Measurements from ENCODE around the gene ADGRG3. TPM values are rescaled to one million over a fixed set of nuclear protein-coding genes. Genes with fewer than 3 reads are reported as not detected.

The ADGRG3 gene
- total and polyA plus RNA-seq, 2 of the 13 experiments (the other 11 are each of a cell fraction or from before 2014, with no cell fraction given), result 2.7 to 11.8 TPM

DNA sequence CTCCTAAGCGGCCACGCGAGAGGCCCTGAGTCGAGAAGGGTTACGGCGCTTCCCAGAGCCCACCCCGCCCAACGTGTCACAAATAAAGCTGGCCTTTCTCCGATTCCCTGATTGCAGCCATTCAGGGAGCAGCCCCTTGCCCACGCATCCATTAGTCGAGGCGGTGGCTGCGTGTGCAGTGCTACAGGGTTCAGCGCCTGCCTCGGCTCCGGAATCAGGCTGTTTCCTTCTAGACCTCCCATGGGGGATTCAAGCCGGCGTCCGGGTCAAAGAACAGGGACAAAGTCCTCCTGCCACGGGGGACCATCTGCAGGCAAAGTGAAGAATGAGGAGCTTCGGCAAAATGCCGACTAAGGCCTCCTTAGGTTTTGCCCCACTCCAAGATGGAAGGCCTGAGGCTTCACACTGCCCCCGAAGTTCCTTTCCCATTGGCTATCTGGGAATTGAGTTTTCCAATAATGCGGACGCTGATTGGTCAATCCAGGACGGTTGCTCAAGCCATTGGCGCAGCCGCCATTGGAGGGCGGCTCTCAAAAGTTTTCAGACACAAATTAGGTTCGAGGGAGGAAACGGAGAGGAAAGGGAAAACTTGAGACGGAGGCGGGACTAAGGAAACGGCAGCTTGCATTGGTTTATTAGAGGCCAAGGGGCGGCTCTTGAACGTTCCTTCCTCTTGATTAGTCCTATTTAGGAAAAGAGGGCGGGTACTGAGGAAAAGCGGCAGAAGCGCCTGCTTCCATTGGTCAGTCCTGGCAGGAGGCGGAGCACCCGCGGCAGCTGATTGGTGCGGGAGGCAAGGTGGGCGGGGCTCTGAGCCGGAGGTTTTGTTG, 67.0 kb downstream of the ADGRG3 start (continued):
- TF ChIP-seq TFE3 (CRISPR knock-in tag; IDR thresholded peaks at IDR 0.05) (peak; percentile 42; the same call in 1 of the 2 replicates), ELF3 (CRISPR knock-in tag; IDR thresholded peaks at IDR 0.05) (0 out of 2 replicates have a peak, but pooled peaks have one; percentile 24), ATF7 (IDR thresholded peaks at IDR 0.05) (no peak), ATF7 (CRISPR knock-in tag; IDR thresholded peaks at IDR 0.05) (no peak), HBP1 (CRISPR knock-in tag; IDR thresholded peaks at IDR 0.05; ENCODE audit: low read depth) (peak; percentile 74; the same call in 1 of the 2 replicates), E2F1 (CRISPR knock-in tag; IDR thresholded peaks at IDR 0.05) (peak; percentile 49; the same call in 1 of the 2 replicates), NFYB (CRISPR knock-in tag; IDR thresholded peaks at IDR 0.05) (peak; percentile 96), PHF21A (CRISPR knock-in tag; IDR thresholded peaks at IDR 0.05) (peak; percentile 67; the same call in 1 of the 2 replicates), ARNT2 (CRISPR knock-in tag; IDR thresholded peaks at IDR 0.05; ENCODE audit: low read depth) (peak; percentile 83), MXI1 (IDR thresholded peaks at IDR 0.05; ENCODE audit: borderline replicate concordance, low read depth, low read length) (0 out of 3 replicates have a peak, but pooled peaks have one; percentile 17), AKNA (CRISPR knock-in tag; IDR thresholded peaks at IDR 0.05; ENCODE audit: borderline replicate concordance) (0 out of 2 replicates have a peak, but pooled peaks have one; percentile 46), TBX3 (IDR thresholded peaks at IDR 0.05; ENCODE audit: borderline replicate concordance) (no peak)
- TF ChIP-seq, protein P1, sequence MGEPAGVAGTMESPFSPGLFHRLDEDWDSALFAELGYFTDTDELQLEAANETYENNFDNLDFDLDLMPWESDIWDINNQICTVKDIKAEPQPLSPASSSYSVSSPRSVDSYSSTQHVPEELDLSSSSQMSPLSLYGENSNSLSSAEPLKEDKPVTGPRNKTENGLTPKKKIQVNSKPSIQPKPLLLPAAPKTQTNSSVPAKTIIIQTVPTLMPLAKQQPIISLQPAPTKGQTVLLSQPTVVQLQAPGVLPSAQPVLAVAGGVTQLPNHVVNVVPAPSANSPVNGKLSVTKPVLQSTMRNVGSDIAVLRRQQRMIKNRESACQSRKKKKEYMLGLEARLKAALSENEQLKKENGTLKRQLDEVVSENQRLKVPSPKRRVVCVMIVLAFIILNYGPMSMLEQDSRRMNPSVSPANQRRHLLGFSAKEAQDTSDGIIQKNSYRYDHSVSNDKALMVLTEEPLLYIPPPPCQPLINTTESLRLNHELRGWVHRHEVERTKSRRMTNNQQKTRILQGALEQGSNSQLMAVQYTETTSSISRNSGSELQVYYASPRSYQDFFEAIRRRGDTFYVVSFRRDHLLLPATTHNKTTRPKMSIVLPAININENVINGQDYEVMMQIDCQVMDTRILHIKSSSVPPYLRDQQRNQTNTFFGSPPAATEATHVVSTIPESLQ (CRISPR knock-in tag; conservative IDR thresholded peaks at IDR 0.05), result no peak
- TF ChIP-seq, protein P2, sequence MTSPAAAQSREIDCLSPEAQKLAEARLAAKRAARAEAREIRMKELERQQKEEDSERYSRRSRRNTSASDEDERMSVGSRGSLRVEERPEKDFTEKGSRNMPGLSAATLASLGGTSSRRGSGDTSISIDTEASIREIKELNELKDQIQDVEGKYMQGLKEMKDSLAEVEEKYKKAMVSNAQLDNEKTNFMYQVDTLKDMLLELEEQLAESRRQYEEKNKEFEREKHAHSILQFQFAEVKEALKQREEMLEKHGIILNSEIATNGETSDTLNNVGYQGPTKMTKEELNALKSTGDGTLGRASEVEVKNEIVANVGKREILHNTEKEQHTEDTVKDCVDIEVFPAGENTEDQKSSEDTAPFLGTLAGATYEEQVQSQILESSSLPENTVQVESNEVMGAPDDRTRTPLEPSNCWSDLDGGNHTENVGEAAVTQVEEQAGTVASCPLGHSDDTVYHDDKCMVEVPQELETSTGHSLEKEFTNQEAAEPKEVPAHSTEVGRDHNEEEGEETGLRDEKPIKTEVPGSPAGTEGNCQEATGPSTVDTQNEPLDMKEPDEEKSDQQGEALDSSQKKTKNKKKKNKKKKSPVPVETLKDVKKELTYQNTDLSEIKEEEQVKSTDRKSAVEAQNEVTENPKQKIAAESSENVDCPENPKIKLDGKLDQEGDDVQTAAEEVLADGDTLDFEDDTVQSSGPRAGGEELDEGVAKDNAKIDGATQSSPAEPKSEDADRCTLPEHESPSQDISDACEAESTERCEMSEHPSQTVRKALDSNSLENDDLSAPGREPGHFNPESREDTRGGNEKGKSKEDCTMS (CRISPR knock-in tag; conservative IDR thresholded peaks at IDR 0.05), result no peak

Measured in HepG2 (cell line).